Activated CD4-positive, alpha-beta T cell treated with anti-CD3 and anti-CD28 coated beads, Interleukin-2, amount 10 ng/mL, durations not matched to agents 7 days and 5 days (primary cell): ENCODE measurements around the gene SYNE3. TPM values are rescaled to one million over a fixed set of nuclear protein-coding genes. Genes with fewer than 3 reads are reported as not detected.

Source experiments
- CTCF ChIA-PET: fragments of 350-600 bp; sonication (Branson Sonifier 250); formaldehyde crosslinking; loops from one replicate; lab custom pipeline; 2021; ENCODE audit warnings: antibody characterized with exemption; lab: Charles Lee
- POLR2A ChIA-PET: fragments of 350-600 bp; sonication (Branson Sonifier 250); formaldehyde crosslinking; loops from one replicate; lab custom pipeline; 2021; ENCODE audit warnings: antibody characterized with exemption; lab: Charles Lee
- DNase-seq: peaks from one replicate; pipeline ENCODE4 v3.0.0-alpha.2; 2020
- H3K27ac Mint-ChIP-seq: one replicate; pipeline ENCODE4 v1.8.0; 2021; ENCODE audit warnings: mild to moderate bottlenecking, moderate library complexity, mixed read lengths
- H3K27me3 Mint-ChIP-seq: one replicate; pipeline ENCODE4 v1.8.0; 2021; ENCODE audit warnings: mixed read lengths
- H3K36me3 Mint-ChIP-seq: one replicate; pipeline ENCODE4 v1.8.0; 2021; ENCODE audit warnings: low read depth, mixed read lengths
- H3K4me1 Mint-ChIP-seq: one replicate; pipeline ENCODE4 v1.8.0; 2021; ENCODE audit warnings: mixed read lengths
- H3K4me3 Mint-ChIP-seq: one replicate; pipeline ENCODE4 v1.8.0; 2021; ENCODE audit warnings: mild to moderate bottlenecking, moderate library complexity, mixed read lengths
- H3K9me3 Mint-ChIP-seq: one replicate; pipeline ENCODE4 v1.8.0; 2021; ENCODE audit warnings: mixed read lengths
- total RNA-seq, 2 experiments: library from RNA; stranded (reverse); gene quantifications; one replicate each; pipeline ENCODE4 v1.2.3, GENCODE V29; 2021

The SYNE3 gene
- total RNA-seq, 2 experiments from 2014 or later: 81.0 to 95.8 TPM

GRCh38 chr14:95536036-95536593, 19.7 kb upstream of the SYNE3 start:
- ChIA-PET POLR2A (no interaction called here), CTCF (interaction anchor here (1.7 kb wide), 1 partner anchor 8 kb away, joined by 4 read pairs; no protein-coding TSS in a partner anchor)
- Mint-ChIP-seq H3K27me3 (no peaks in the 10 kb centered on the region), H3K9me3 (no peaks in the 10 kb centered on the region), H3K4me1 (peaks cover 53% of the 10 kb centered on the region), H3K36me3 (peaks cover 8% of the 10 kb centered on the region), H3K27ac (peak overlapping the region; percentile 85), H3K4me3 (peak overlapping the region; percentile 87)
- no peak for DNase-seq

GRCh38 chr14:95535226-95536021, 19.0 kb upstream of the SYNE3 start:
- no peak for DNase-seq
- Mint-ChIP-seq H3K4me1 (peaks cover 59% of the 10 kb centered on the region), H3K36me3 (peaks cover 10% of the 10 kb centered on the region), H3K27ac (peak overlapping the region; percentile 85), H3K4me3 (peak overlapping the region; percentile 87), H3K27me3 (no peaks in the 10 kb centered on the region), H3K9me3 (no peaks in the 10 kb centered on the region)
- POLR2A ChIA-PET: interaction anchor here (1.3 kb wide), 1 partner anchor 93 kb away, joined by 6 read pairs; no protein-coding TSS in a partner anchor
- CTCF ChIA-PET: interaction anchor here (1.3 to 1.7 kb wide), 2 partner anchors 7 to 93 kb away, joined by 3 to 4 read pairs; no protein-coding TSS in a partner anchor

DNA sequence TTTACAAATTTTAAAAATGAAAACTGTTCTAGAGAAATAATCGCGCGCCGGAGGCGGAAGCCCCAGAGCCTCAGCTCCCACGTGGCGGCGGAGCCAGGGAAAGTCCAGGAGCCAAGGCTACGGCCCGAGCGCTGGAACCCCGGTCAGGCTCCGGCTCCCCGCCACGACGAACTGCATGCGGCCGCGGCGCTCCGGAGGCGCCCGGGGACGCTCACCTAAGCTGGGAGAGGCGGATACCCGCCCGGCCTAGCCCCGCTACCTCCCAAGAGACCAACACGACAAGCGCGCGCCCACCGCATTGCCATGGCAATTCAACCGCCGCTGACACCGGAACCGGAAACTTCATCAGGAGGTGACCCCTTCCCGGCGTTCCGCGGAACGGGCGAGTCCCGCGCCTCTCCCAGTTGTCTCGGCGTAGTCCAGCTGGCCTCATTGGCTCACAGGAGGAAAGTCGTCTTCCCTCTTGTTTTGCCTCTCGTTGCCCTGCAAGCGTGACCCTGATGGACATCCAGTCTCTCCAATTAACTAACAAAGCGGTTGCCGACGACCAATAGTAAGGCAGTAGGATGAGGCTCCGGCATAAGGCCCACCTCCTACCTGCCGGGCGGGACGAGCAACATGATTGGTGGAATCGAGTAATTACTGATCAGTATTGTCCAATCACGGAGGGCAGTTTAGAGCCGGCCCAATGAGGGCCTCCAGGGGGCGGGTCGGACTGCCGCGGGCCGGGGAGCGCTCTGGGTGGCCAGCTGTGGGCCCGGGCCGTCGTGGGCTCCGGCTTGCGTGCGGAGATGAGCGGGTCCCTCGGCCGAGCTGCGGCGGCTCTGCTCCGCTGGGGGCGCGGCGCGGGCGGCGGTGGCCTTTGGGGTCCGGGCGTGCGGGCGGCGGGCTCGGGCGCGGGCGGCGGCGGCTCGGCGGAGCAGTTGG, 18.1 kb upstream of the SYNE3 start, which contains the start of gene GLRX5:
Gene GLRX5 (plus strand): TSS at position 752 of the 927 bp plus-strand sequence. CDS start 40 bp downstream, at position 792.
- DNase-seq: peak; percentile 99
- Mint-ChIP-seq H3K27ac (peak within 1 kb of the TSS; percentile 90), H3K9me3 (no peaks in the 10 kb centered on the region), H3K4me1 (peaks cover 64% of the 10 kb centered on the region), H3K4me3 (peak within 1 kb of the TSS; percentile 87), H3K27me3 (no peaks in the 10 kb centered on the region), H3K36me3 (peaks cover 11% of the 10 kb centered on the region)
- ChIA-PET POLR2A (interaction anchor here (0.7 to 1.3 kb wide), 4 partner anchors 12 to 92 kb away, joined by 4 to 6 read pairs (median 6); no protein-coding TSS in a partner anchor), CTCF (interaction anchor here (0.6 to 2.7 kb wide), 7 partner anchors 11 to 1559 kb away, joined by 3 to 16 read pairs (median 3); partner anchors contain the start of gene SYNE3)

- Mint-ChIP-seq H3K27me3 (no peaks in the 10 kb centered on the region), H3K4me3 (peak overlapping the region; percentile 87), H3K27ac (peak overlapping the region; percentile 90), H3K4me1 (peaks cover 69% of the 10 kb centered on the region), H3K9me3 (no peaks in the 10 kb centered on the region), H3K36me3 (peaks cover 15% of the 10 kb centered on the region)
- ChIA-PET CTCF (interaction anchor here (0.6 to 2.7 kb wide), 7 partner anchors 11 to 1558 kb away, joined by 3 to 16 read pairs (median 3); partner anchors contain the start of gene SYNE3), POLR2A (interaction anchor here (0.7 kb wide), 1 partner anchor 50 kb away, joined by 6 read pairs; no protein-coding TSS in a partner anchor)
- DNase-seq: no peak
These were observed 17.4 kb upstream of the SYNE3 start for GRCh38 chr14:95533822-95534221.

GRCh38 chr14:95533391-95533821, 17.0 kb upstream of the SYNE3 start:
- Mint-ChIP-seq H3K4me1 (peaks cover 66% of the 10 kb centered on the region), H3K4me3 (peak overlapping the region; percentile 87), H3K27me3 (no peaks in the 10 kb centered on the region), H3K27ac (peak overlapping the region; percentile 90), H3K36me3 (peaks cover 15% of the 10 kb centered on the region), H3K9me3 (no peaks in the 10 kb centered on the region)
- DNase-seq: no peak
- ChIA-PET CTCF (interaction anchor here (0.6 to 2.7 kb wide), 4 partner anchors 10 to 96 kb away, joined by 3 to 16 read pairs (median 8); partner anchors contain the start of gene SYNE3), POLR2A (no interaction called here)

- Mint-ChIP-seq H3K4me3 (peak overlapping the region; percentile 87), H3K4me1 (peaks cover 62% of the 10 kb centered on the region), H3K27me3 (no peaks in the 10 kb centered on the region), H3K36me3 (peaks cover 15% of the 10 kb centered on the region), H3K27ac (peak overlapping the region; percentile 73), H3K9me3 (no peaks in the 10 kb centered on the region)
- ChIA-PET POLR2A (no interaction called here), CTCF (no interaction called here)
- DNase-seq: no peak
These were observed 15.5 kb upstream of the SYNE3 start for GRCh38 chr14:95531969-95532368.

- DNase-seq: no peak
- H3K4me3 Mint-ChIP-seq: peak overlapping the region; percentile 21
- H3K4me1 Mint-ChIP-seq: peaks cover 62% of the 10 kb centered on the region
- no peaks in the 10 kb centered on the region for H3K9me3 Mint-ChIP-seq
- no peaks in the 10 kb centered on the region for H3K27me3 Mint-ChIP-seq
- ChIA-PET POLR2A (no interaction called here), CTCF (interaction anchor here (0.8 to 1.0 kb wide), 2 partner anchors 9 to 91 kb away, joined by 3 read pairs; no protein-coding TSS in a partner anchor)
- H3K27ac Mint-ChIP-seq: peak overlapping the region; percentile 63
- H3K36me3 Mint-ChIP-seq: peaks cover 15% of the 10 kb centered on the region
These were observed 15.0 kb upstream of the SYNE3 start for GRCh38 chr14:95531473-95531872.

- Mint-ChIP-seq H3K36me3 (peaks cover 15% of the 10 kb centered on the region), H3K27ac (peak overlapping the region; percentile 60), H3K27me3 (no peaks in the 10 kb centered on the region), H3K9me3 (no peaks in the 10 kb centered on the region), H3K4me3 (no peak overlapping the region), H3K4me1 (peaks cover 62% of the 10 kb centered on the region)
- DNase-seq: no peak
- ChIA-PET POLR2A (no interaction called here), CTCF (interaction anchor here (0.5 to 1.0 kb wide), 4 partner anchors 8 to 104 kb away, joined by 3 read pairs; no protein-coding TSS in a partner anchor)
These were observed 14.2 kb upstream of the SYNE3 start for GRCh38 chr14:95530473-95531276.

DNA sequence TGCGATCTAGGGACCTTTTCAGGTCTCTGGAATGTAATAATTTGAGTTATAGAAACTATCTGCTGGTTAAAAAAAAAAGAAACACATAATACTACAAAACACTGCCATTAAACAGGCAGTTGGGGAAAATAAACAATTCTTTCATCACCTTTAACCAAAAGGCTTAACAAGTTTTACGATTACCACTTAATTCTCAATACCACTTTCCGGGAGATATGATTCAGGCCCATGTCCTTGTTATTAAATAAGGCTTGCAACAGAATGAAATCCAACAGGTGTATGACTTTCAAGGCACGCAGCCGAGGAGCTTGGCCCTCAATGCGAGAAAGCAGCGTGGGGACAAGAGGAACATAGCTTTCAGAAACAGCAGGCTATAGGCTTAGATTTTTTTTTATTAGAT, 12.8 kb upstream of the SYNE3 start:
- no peak for DNase-seq
- H3K36me3 Mint-ChIP-seq: peaks cover 15% of the 10 kb centered on the region
- no peaks in the 10 kb centered on the region for H3K27me3 Mint-ChIP-seq
- H3K4me1 Mint-ChIP-seq: peaks cover 73% of the 10 kb centered on the region
- peak overlapping the region; percentile 27 for H3K27ac Mint-ChIP-seq
- POLR2A ChIA-PET: interaction anchor here (0.6 kb wide), 1 partner anchor 14 kb away, joined by 4 read pairs; no protein-coding TSS in a partner anchor
- H3K9me3 Mint-ChIP-seq: no peaks in the 10 kb centered on the region
- CTCF ChIA-PET: interaction anchor here (1.0 to 5.3 kb wide), 3 partner anchors 12 to 87 kb away, joined by 3 to 33 read pairs (median 5); partner anchors contain the start of gene SYNE3
- H3K4me3 Mint-ChIP-seq: no peak overlapping the region

DNA sequence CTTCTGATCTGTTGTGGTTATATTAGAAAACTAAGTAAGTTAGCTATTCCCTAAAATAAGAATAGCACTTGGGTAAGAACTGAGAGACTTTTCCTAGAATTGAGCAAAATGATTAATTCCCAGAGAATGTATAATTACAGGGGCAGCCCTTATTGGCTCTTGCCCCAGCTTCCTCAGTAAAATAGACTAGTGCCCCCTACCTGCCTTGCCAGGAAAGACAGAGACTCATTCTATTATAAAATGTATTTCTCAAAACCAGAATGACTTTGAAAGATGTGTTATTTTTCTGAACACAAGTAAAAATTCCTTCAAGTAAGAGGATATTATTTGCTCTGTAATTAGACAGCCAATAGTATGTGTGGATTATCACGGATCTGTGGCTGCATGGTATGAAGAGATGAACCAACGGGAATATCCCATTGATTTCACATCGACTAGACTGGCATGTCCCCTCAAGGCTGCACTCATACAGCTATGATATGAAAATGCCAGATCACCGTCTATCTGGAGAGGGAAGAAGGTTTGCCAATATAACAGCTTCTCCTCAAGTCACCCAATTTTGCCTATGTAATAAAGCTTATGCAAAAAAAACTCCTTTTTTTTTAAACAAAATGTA, 11.0 kb upstream of the SYNE3 start:
- POLR2A ChIA-PET: interaction anchor here (0.6 kb wide), 1 partner anchor 96 kb away, joined by 3 read pairs; no protein-coding TSS in a partner anchor
- CTCF ChIA-PET: interaction anchor here (0.6 to 5.3 kb wide), 19 partner anchors 9 to 101 kb away, joined by 3 to 33 read pairs (median 4); partner anchors contain the start of gene SYNE3
- H3K27ac Mint-ChIP-seq: peak overlapping the region; percentile 78
- peak; percentile 64 for DNase-seq
- peaks cover 12% of the 10 kb centered on the region for H3K36me3 Mint-ChIP-seq
- no peaks in the 10 kb centered on the region for H3K9me3 Mint-ChIP-seq
- peaks cover 80% of the 10 kb centered on the region for H3K4me1 Mint-ChIP-seq
- H3K4me3 Mint-ChIP-seq: no peak overlapping the region
- no peaks in the 10 kb centered on the region for H3K27me3 Mint-ChIP-seq
